NOMO-1 treated with DMSO at 0.1 percent for 48 hours (cell line): Measurements from ENCODE around the gene FREM1.
"Not testable (repeated sequence)": the region's sequence is repeated elsewhere in the genome, so short reads cannot be mapped to it uniquely, and the experiment has no call there.

Experiments
- DNase-seq: peaks from one replicate; lab custom pipeline; 2025; ENCODE audit not compliant: unreplicated experiment; lab: John Stamatoyannopoulos, UW

The FREM1 gene

GRCh38 chr9:14909961-14910805 lies at the start of gene FREM1:
Gene FREM1 (minus strand): TSS chr9:14910428. CDS start chr9:14868977, 41,451 bp downstream.
- DNase-seq: no peak

GRCh38 chr9:14958989-14959388 lies 48.8 kb upstream of the FREM1 start:
- no peak for DNase-seq

- DNase-seq: no peak
Measured at GRCh38 chr9:14957109-14957508, 46.9 kb upstream of the FREM1 start.

- DNase-seq: no peak
Measured at GRCh38 chr9:14956208-14956607, 46.0 kb upstream of the FREM1 start.

GRCh38 chr9:14945351-14945750 lies 35.1 kb upstream of the FREM1 start:
- no peak for DNase-seq

GRCh38 chr9:14941501-14942405 lies 31.5 kb upstream of the FREM1 start:
- DNase-seq: no peak

- DNase-seq: no peak
Measured at GRCh38 chr9:14939378-14939777, 29.1 kb upstream of the FREM1 start.

- no peak for DNase-seq
Measured at GRCh38 chr9:14937216-14937615, 27.0 kb upstream of the FREM1 start.

- DNase-seq: no peak
Measured at GRCh38 chr9:14936491-14936890, 26.3 kb upstream of the FREM1 start.

GRCh38 chr9:14935964-14936363 lies 25.7 kb upstream of the FREM1 start:
- no peak for DNase-seq

- DNase-seq: no peak
Measured at GRCh38 chr9:14935106-14935751, 25.0 kb upstream of the FREM1 start.

- DNase-seq: no peak
Measured at GRCh38 chr9:14932641-14933040, 22.4 kb upstream of the FREM1 start.

- DNase-seq: no peak
Measured at GRCh38 chr9:14932231-14932630, 22.0 kb upstream of the FREM1 start.

GRCh38 chr9:14926941-14927624 lies 16.9 kb upstream of the FREM1 start:
- DNase-seq: no peak

GRCh38 chr9:14924230-14925219 lies 14.3 kb upstream of the FREM1 start:
- DNase-seq: no peak

GRCh38 chr9:14923701-14924100 lies 13.5 kb upstream of the FREM1 start:
- no peak for DNase-seq

GRCh38 chr9:14920805-14921204 lies 10.6 kb upstream of the FREM1 start:
- DNase-seq: not testable (repeated sequence)

GRCh38 chr9:14913366-14913765 lies 3.1 kb upstream of the FREM1 start:
- no peak for DNase-seq

- DNase-seq: no peak
Measured at GRCh38 chr9:14912859-14913258, 2.6 kb upstream of the FREM1 start.

GRCh38 chr9:14911046-14911445 lies 818 bp upstream of the FREM1 start:
- no peak for DNase-seq
